Stimulated activated CD4-positive, alpha-beta T cell treated with anti-CD3 and anti-CD28 coated beads, Interleukin-15, amount 100 ng/mL, for 24 hours (primary cell): Measurements from ENCODE around the gene SOBP.
A peak's percentile ranks its signal among the peaks of the same experiment; 100 is the strongest.

Source experiments
- DNase-seq: peaks from one replicate; pipeline ENCODE4 v3.0.0-alpha.2; 2020

The SOBP gene

GRCh38 chr6:107592806-107593205, 102.9 kb downstream of the SOBP start:
- no peak for DNase-seq

- no peak for DNase-seq
Measured at GRCh38 chr6:107594736-107595135, 104.8 kb downstream of the SOBP start.

GRCh38 chr6:107598091-107598490, 108.2 kb downstream of the SOBP start:
- no peak for DNase-seq

- no peak for DNase-seq
Measured at GRCh38 chr6:107599043-107599442, 109.1 kb downstream of the SOBP start.

GRCh38 chr6:107600121-107600520, 110.2 kb downstream of the SOBP start:
- DNase-seq = no peak

GRCh38 chr6:107600936-107601335, 111.0 kb downstream of the SOBP start:
- no peak for DNase-seq

- no peak for DNase-seq
Measured at GRCh38 chr6:107601406-107601805, 111.5 kb downstream of the SOBP start.

GRCh38 chr6:107602321-107603005, 112.5 kb downstream of the SOBP start:
- DNase-seq = no peak

- no peak for DNase-seq
Measured at GRCh38 chr6:107603006-107603370, 113.1 kb downstream of the SOBP start.

- DNase-seq = no peak
Measured at GRCh38 chr6:107604549-107604948, 114.6 kb downstream of the SOBP start.

- no peak for DNase-seq
Measured at GRCh38 chr6:107606407-107606806, 116.5 kb downstream of the SOBP start.

GRCh38 chr6:107607116-107607515, 117.2 kb downstream of the SOBP start:
- no peak for DNase-seq

GRCh38 chr6:107611094-107611810, 121.3 kb downstream of the SOBP start:
- DNase-seq = no peak

GRCh38 chr6:107612762-107613415, 123.0 kb downstream of the SOBP start:
- no peak for DNase-seq

GRCh38 chr6:107613651-107614379, 123.9 kb downstream of the SOBP start:
- no peak for DNase-seq

- no peak for DNase-seq
Measured at GRCh38 chr6:107614828-107615227, 124.9 kb downstream of the SOBP start.

GRCh38 chr6:107616775-107617174, 126.9 kb downstream of the SOBP start:
- no peak for DNase-seq

- no peak for DNase-seq
Measured at GRCh38 chr6:107617341-107617932, 127.5 kb downstream of the SOBP start.

GRCh38 chr6:107618672-107619071, 128.8 kb downstream of the SOBP start:
- DNase-seq = peak; percentile 48

GRCh38 chr6:107620732-107621131, 130.8 kb downstream of the SOBP start:
- DNase-seq = no peak

- DNase-seq = no peak
Measured at GRCh38 chr6:107621229-107621937, 131.5 kb downstream of the SOBP start.

- no peak for DNase-seq
Measured at GRCh38 chr6:107622269-107622668, 132.4 kb downstream of the SOBP start.
